Lung (tissue), 12 donors: ENCODE results near the gene SLC47A1. TPM values are rescaled to one million over a fixed set of nuclear protein-coding genes. Genes with fewer than 3 reads are reported as not detected.

Source experiments
- ATAC-seq: fragments of 200-7000 bp; cut with Tn5 transposase; one replicate; pipeline ENCODE4 v1.9.1; 2020; ENCODE audit warnings: moderate number of reproducible peaks; ENCODE audit not compliant: insufficient read depth, low FRiP score
- DNase-seq, 3 donors: peaks; one replicate each; pipeline ENCODE4 v3.0.0-alpha.2; 2013 to 2017
- H3K27ac ChIP-seq, 2 donors: one replicate each; pipeline ENCODE4 v1.5.1; 2013; ENCODE audit warnings: mild to moderate bottlenecking in 2 of 2, moderate library complexity in 2 of 2, control low read depth in 1 of 2, inconsistent platforms in 1 of 2, low read depth in 1 of 2, low read length in 1 of 2
- H3K27me3 ChIP-seq, 3 donors: one replicate each; pipeline ENCODE4 v1.5.1; 2013; ENCODE audit warnings: low read length in 2 of 3; ENCODE audit not compliant: control insufficient read depth in 3 of 3, insufficient read depth in 3 of 3
- H3K36me3 ChIP-seq, 4 donors: one replicate each; pipeline ENCODE4 v1.5.1; 2013; ENCODE audit warnings: low read length in 4 of 4, mild to moderate bottlenecking in 1 of 4, moderate library complexity in 1 of 4; ENCODE audit not compliant: control insufficient read depth in 4 of 4, insufficient read depth in 4 of 4
- H3K4me1 ChIP-seq, 5 donors: one replicate each; pipeline ENCODE4 v1.5.1; 2013; ENCODE audit warnings: low read length in 5 of 5, mild to moderate bottlenecking in 2 of 5, moderate library complexity in 1 of 5; ENCODE audit not compliant: control insufficient read depth in 5 of 5, insufficient read depth in 5 of 5
- H3K4me3 ChIP-seq: one replicate; pipeline ENCODE4 v1.5.1; 2013; ENCODE audit warnings: mild to moderate bottlenecking, control low read depth, moderate library complexity
- H3K9ac ChIP-seq, 2 donors: one replicate each; pipeline ENCODE4 v1.5.1; 2013; ENCODE audit warnings: low read length in 2 of 2, control low read depth in 1 of 2; ENCODE audit not compliant: insufficient read depth in 1 of 2
- H3K9me3 ChIP-seq, 4 donors: one replicate each; pipeline ENCODE4 v1.5.1; 2013; ENCODE audit warnings: low read length in 3 of 4, mild to moderate bottlenecking in 1 of 4, moderate library complexity in 1 of 4; ENCODE audit not compliant: control insufficient read depth in 4 of 4, insufficient read depth in 3 of 4
- CTCF ChIP-seq: IDR thresholded peaks from 2 replicates; pipeline ENCODE4 v1.5.1; 2012; ENCODE audit warnings: mild to moderate bottlenecking; ENCODE audit errors: control extremely low read depth, extremely low read depth
- WGBS, 2 donors: extraction: QIAGEN DNeasy Blood & Tissue Kit; methylation state at CpG; one replicate each; pipeline ENCODE4 v1.1.7; 2013; 5-methylcytosine and 5-hydroxymethylcytosine counted together
- polyA plus RNA-seq, 2 donors: library from polyadenylated mRNA; stranded (reverse); fragments of 200-250 nt; gene quantifications; one replicate each; pipeline ENCODE4 v1.2.1, GENCODE V29; 2013
- total RNA-seq, 2 donors: library from RNA; depleted of rRNA in 1 of 2; stranded (reverse); fragments of >200 nt in 1 of 2; gene quantifications; one replicate each; pipeline ENCODE4 v1.2.1, GENCODE V29; 2014 to 2021
- donor health status: control.
- donor health status: control.
- donor health status: Bipolar disorder and iron deficiency.
- donor health status: healthy.
- donor health status: DM: yes; HTN: yes; CAD: no.

Gene SLC47A1
- total and polyA plus RNA-seq, 4 donors, result 0.74 to 9.4 (median 2.3) TPM

GRCh38 chr17:19533036-19533717, 477 bp upstream of the SLC47A1 start:
- Histone ChIP-seq H3K4me3 (no peak overlapping the region), H3K9me3 (no peaks in the 10 kb centered on the region), H3K9ac (no peak overlapping the region), H3K36me3 (no peaks in the 10 kb centered on the region), H3K27ac (no peak overlapping the region), H3K4me1 (peaks cover 0 to 8% (median under 1%) of the 10 kb centered on the region in 5 donors), H3K27me3 (peaks cover 0 to 25% (median 6%) of the 10 kb centered on the region in 3 donors)
- no peak for TF ChIP-seq CTCF
- no peak for DNase-seq
- WGBS, 2 donors, result 20 to 31% methylated on average over 30 of the region's 30 CpGs
- no peak for ATAC-seq

GRCh38 chr17:19534562-19535149, 1.0 kb downstream of the SLC47A1 start:
- WGBS, 2 donors, result 32 to 35% methylated on average over 19 of the region's 19 CpGs
- Histone ChIP-seq H3K9me3 (no peaks in the 10 kb centered on the region), H3K9ac (peak overlapping the region in 1 of 2 donors; percentile 38), H3K36me3 (no peaks in the 10 kb centered on the region), H3K27me3 (peaks cover 0 to 25% (median 6%) of the 10 kb centered on the region in 3 donors), H3K4me1 (peaks cover 0 to 12% (median 7%) of the 10 kb centered on the region in 5 donors), H3K4me3 (no peak overlapping the region), H3K27ac (no peak overlapping the region)
- TF ChIP-seq CTCF, result no peak
- DNase-seq, result no peak
- no peak for ATAC-seq

GRCh38 chr17:19537111-19537510, 3.5 kb downstream of the SLC47A1 start:
- H3K4me3 ChIP-seq, result no peak overlapping the region
- peaks cover 0 to 12% (median 7%) of the 10 kb centered on the region in 5 donors for H3K4me1 ChIP-seq
- no peaks in the 10 kb centered on the region for H3K36me3 ChIP-seq
- TF ChIP-seq CTCF, result no peak
- DNase-seq (no peak), ATAC-seq (no peak)
- no peak overlapping the region for H3K9ac ChIP-seq
- WGBS, 2 donors, result 78 to 83% methylated on average over 6 of the region's 6 CpGs
- H3K27ac ChIP-seq, result no peak overlapping the region
- peaks cover 0 to 19% (median 6%) of the 10 kb centered on the region in 3 donors for H3K27me3 ChIP-seq
- H3K9me3 ChIP-seq, result no peaks in the 10 kb centered on the region
